ENCODE results near the gene AP5B1. TPM values are rescaled to one million over a fixed set of nuclear protein-coding genes. Genes with fewer than 3 reads are reported as not detected.

The AP5B1 gene
- total RNA-seq, 3 donors from 2014 or later: 15.5 to 19.3 (median 17.6) TPM

DNA sequence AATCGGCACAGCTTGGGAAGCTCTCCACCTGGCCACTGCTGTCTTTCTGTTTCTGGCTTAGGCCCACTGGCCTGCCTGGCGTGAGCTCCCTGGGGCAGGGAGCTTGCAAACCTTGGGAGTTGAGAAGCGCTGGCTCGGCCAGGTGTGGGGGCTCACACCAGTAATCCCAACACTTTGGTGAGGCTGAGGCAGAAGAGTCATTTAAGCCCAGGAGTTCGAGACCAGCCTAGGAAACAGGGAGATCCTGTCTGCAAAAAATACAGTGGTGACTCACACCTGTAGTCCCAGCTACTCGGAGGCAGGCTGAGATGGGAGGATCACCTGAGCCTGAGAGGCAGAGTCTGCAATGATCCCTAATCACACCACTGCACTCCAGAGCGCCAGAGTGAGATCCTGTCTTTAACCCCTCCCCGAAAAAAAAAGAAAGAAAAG is 4.0 kb downstream of the AP5B1 start:
- intact Hi-C loops (cut with DNase I; ENCODE audit: low total_unique reads): loop anchor here (5.0 kb wide), 1 partner anchor 64 kb away; the partner anchor contains the start of gene KAT5
- TF ChIP-seq POLR2AphosphoS5 (IDR thresholded peaks at IDR 0.05) (no peak), POLR2A (IDR thresholded peaks at IDR 0.05) (no peak)
- TF ChIP-seq, protein P1, sequence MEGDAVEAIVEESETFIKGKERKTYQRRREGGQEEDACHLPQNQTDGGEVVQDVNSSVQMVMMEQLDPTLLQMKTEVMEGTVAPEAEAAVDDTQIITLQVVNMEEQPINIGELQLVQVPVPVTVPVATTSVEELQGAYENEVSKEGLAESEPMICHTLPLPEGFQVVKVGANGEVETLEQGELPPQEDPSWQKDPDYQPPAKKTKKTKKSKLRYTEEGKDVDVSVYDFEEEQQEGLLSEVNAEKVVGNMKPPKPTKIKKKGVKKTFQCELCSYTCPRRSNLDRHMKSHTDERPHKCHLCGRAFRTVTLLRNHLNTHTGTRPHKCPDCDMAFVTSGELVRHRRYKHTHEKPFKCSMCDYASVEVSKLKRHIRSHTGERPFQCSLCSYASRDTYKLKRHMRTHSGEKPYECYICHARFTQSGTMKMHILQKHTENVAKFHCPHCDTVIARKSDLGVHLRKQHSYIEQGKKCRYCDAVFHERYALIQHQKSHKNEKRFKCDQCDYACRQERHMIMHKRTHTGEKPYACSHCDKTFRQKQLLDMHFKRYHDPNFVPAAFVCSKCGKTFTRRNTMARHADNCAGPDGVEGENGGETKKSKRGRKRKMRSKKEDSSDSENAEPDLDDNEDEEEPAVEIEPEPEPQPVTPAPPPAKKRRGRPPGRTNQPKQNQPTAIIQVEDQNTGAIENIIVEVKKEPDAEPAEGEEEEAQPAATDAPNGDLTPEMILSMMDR (IDR thresholded peaks at IDR 0.05): no peak
- H3K27ac ChIP-seq: peak overlapping the region in 1 of 2 donors; percentile 36
- no peaks in the 10 kb centered on the region for H3K36me3 ChIP-seq
- no peaks in the 10 kb centered on the region for H3K9me3 ChIP-seq
- peaks cover 0 to 4% of the 10 kb centered on the region in 2 donors for H3K4me1 ChIP-seq
- DNase-seq (ENCODE audit: low spot score in 2 of 2): peak; percentile 10 to 25
- H3K4me3 ChIP-seq: no peak overlapping the region
- no peaks in the 10 kb centered on the region for H3K27me3 ChIP-seq

DNA sequence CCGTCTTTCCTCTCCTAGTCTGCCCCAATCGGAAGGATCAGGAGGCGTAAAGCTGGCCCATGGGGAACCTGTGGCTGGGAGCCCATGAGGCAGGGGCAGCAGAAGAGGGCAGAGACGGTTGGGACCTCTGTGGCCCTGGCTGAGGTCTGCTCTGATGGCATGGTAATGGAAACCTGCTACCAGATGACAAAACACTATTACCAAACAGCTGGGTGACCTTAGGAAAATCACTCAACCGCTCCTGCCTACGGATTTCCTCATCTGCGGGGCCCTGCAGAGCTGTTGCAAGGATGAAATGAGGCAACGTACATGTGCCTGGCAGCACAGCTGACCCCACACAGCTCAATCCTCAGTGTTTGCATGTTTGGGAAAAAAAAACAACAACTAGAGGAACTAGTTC is 4.6 kb downstream of the AP5B1 start:
- Histone ChIP-seq H3K27ac (peak overlapping the region in 1 of 2 donors; percentile 77), H3K9me3 (no peaks in the 10 kb centered on the region), H3K4me3 (no peak overlapping the region), H3K27me3 (no peaks in the 10 kb centered on the region), H3K36me3 (no peaks in the 10 kb centered on the region), H3K4me1 (peaks cover 0 to 4% of the 10 kb centered on the region in 2 donors)
- DNase-seq (ENCODE audit: low spot score in 2 of 2): peak; percentile 15 to 37
- TF ChIP-seq POLR2AphosphoS5 (IDR thresholded peaks at IDR 0.05): peak in 1 of 3 donors; percentile 96
- TF ChIP-seq, protein P1 (IDR thresholded peaks at IDR 0.05): no peak
- intact Hi-C loops (cut with DNase I; ENCODE audit: low total_unique reads): loop anchor here (5.0 kb wide), 1 partner anchor 64 kb away; the partner anchor contains the start of gene KAT5

DNA sequence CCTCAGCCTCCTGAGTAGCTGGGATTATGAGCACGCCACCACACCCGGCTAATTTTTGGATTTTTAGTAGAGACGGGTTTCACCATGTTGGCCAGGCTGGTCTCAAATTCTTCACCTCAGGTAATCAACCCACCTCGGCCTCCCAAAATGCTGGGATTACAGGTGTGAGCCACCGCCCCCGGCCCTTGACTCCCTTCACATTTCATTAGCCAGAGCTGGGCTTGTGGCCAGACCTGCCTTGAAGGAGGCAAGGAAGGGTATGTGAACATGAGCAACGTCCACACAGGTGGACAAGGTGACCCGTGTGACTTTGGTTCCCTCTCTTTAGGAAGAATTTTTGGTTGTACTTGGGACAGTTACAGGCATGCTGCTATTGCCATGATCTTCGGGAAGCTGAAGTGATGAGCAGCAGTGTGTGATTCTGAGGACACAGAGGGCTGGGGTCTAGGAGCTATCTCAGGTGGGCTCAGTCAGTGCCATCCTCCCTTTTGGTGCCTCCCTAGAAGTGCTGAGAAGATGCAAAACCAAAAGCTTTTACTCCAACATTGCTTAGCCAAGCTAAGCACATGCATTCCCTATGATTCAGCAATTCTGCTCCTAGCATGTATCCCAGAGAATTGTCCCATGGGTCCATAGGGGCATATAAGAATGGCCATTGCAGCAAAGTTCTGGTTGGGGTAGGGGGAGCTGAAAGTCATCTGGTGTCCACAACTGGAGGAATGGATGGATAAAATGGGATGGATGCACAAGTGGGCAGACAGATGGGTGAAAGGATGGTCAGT is 6.1 kb downstream of the AP5B1 start:
- no peak for TF ChIP-seq POLR2A (IDR thresholded peaks at IDR 0.05)
- Histone ChIP-seq H3K27ac (peak overlapping the region in 1 of 2 donors; percentile 64), H3K9me3 (no peaks in the 10 kb centered on the region), H3K4me1 (peaks cover 0 to 4% of the 10 kb centered on the region in 2 donors), H3K36me3 (no peaks in the 10 kb centered on the region), H3K4me3 (no peak overlapping the region), H3K27me3 (no peaks in the 10 kb centered on the region)
- DNase-seq (ENCODE audit: low spot score in 2 of 2): peak; percentile 13 to 39
- intact Hi-C loops (cut with DNase I; ENCODE audit: low total_unique reads): loop anchor here (5.0 kb wide), 1 partner anchor 62 kb away; the partner anchor contains the start of gene KAT5

DNA sequence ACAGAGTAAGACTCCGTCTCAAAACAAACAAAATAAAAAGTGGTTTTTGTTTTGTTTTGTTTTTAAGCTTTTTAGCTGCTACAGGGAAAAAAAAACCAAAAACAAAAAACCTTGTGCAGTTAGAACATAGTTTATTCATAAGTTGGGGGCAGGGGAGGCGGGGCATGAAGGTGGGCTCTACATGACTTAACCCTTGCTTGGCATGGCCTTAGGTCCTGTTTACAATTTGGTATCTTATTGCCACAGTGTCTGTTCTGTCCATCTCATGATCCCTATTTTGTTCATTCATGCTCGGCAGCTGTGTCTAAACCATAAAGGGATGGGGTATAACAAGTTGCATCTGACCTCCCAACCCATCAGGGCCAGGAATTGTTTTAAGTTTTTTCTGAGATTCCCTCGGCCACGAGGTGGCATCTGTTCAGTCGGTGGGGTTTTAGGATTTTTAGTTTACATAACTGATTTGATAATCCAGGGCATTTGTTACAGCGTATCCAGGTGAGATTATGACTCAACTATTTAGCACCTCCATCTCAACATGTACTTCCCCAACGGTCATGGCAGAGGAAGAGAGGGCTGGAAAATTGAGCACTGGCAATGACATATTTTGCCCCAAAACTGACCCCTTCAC is 6.9 kb downstream of the AP5B1 start:
- DNase-seq (ENCODE audit: low spot score in 2 of 2): peak; percentile 1 to 14
- no peaks in the 10 kb centered on the region for H3K36me3 ChIP-seq
- no peak for TF ChIP-seq POLR2A (IDR thresholded peaks at IDR 0.05)
- TF ChIP-seq, protein P1 (IDR thresholded peaks at IDR 0.05): peak in 1 of 3 donors; percentile 8
- H3K27ac ChIP-seq: no peak overlapping the region
- intact Hi-C loops (cut with DNase I; ENCODE audit: low total_unique reads): no loop called here
- no peaks in the 10 kb centered on the region for H3K4me1 ChIP-seq
- H3K9me3 ChIP-seq: no peaks in the 10 kb centered on the region
- H3K4me3 ChIP-seq: no peak overlapping the region
- H3K27me3 ChIP-seq: no peaks in the 10 kb centered on the region

DNA sequence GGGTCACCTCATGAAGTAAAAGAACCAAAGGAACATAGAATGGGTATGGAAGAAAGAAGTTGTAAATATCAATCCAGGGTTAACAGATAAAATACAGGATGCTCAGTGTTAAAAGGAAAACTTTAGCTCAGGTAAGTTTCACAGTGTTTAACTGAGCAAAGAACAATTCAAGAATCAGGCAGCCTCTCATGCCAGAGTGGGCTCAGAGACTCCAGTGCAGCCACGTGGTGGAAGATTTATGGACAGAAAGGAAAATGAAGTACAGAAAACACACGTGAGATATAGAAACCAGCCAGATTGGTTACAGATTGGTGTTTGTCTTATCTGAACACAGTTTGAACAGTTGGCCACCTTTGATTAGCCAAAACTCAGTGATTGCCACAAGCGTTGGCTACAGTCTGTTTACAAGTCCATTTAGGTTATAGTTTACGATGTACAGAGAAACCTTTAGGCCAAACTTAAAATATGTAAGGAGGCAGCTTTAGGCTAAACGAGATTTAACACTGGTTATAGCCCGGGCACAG is 9.1 kb downstream of the AP5B1 start:
- Histone ChIP-seq H3K36me3 (no peaks in the 10 kb centered on the region), H3K4me3 (no peak overlapping the region), H3K4me1 (no peaks in the 10 kb centered on the region), H3K27ac (no peak overlapping the region), H3K9me3 (no peaks in the 10 kb centered on the region), H3K27me3 (no peaks in the 10 kb centered on the region)
- no peak for DNase-seq (ENCODE audit: low spot score in 2 of 2)
- TF ChIP-seq, protein P1 (IDR thresholded peaks at IDR 0.05): no peak
- TF ChIP-seq POLR2A (IDR thresholded peaks at IDR 0.05): no peak
- TF ChIP-seq POLR2AphosphoS5 (IDR thresholded peaks at IDR 0.05): no peak
- intact Hi-C loops (cut with DNase I; ENCODE audit: low total_unique reads): no loop called here
